Trophoblast cell (in vitro differentiated cells and primary cell): Measurements from ENCODE around the gene CPNE2.
"Not testable (repeated sequence)": the region's sequence is repeated elsewhere in the genome, so short reads cannot be mapped to it uniquely, and the experiment has no call there.

ENCODE experiments used
- DNase-seq, 2 donors: peaks; one replicate each; pipeline ENCODE4 v3.0.0-alpha.2; 2016
- H2AFZ ChIP-seq: 2 replicates; pipeline ENCODE4 v1.6.1; 2013; ENCODE audit warnings: low read length, moderate library complexity, mild to moderate bottlenecking; ENCODE audit not compliant: insufficient read depth, poor library complexity
- H2AK5ac ChIP-seq: 2 replicates; pipeline ENCODE4 v1.6.1; 2013; ENCODE audit warnings: mild to moderate bottlenecking, low read length
- H2BK120ac ChIP-seq: 2 replicates; pipeline ENCODE4 v1.6.1; 2013; ENCODE audit warnings: low read length, mild to moderate bottlenecking, moderate library complexity; ENCODE audit not compliant: insufficient read depth, poor library complexity
- H2BK12ac ChIP-seq: 2 replicates; pipeline ENCODE4 v1.6.1; 2013; ENCODE audit warnings: mild to moderate bottlenecking, low read length, moderate library complexity
- H2BK5ac ChIP-seq: 2 replicates; pipeline ENCODE4 v1.6.1; 2013; ENCODE audit warnings: low read length, low read depth, moderate library complexity, mild to moderate bottlenecking; ENCODE audit not compliant: poor library complexity
- H3K14ac ChIP-seq: 2 replicates; pipeline ENCODE4 v1.6.1; 2013; ENCODE audit warnings: mild to moderate bottlenecking, low read length
- H3K18ac ChIP-seq: 2 replicates; pipeline ENCODE4 v1.6.1; 2013; ENCODE audit warnings: mild to moderate bottlenecking, low read length
- H3K23ac ChIP-seq: 2 replicates; pipeline ENCODE4 v1.6.1; 2013; ENCODE audit warnings: low read length
- H3K27ac ChIP-seq: 2 replicates; pipeline ENCODE4 v1.5.1; 2013; ENCODE audit warnings: low read depth, mild to moderate bottlenecking, inconsistent platforms, low read length, moderate library complexity
- H3K27me3 ChIP-seq: 2 replicates; pipeline ENCODE4 v1.6.1; 2013; ENCODE audit warnings: inconsistent platforms, mild to moderate bottlenecking, low read length, moderate library complexity; ENCODE audit not compliant: insufficient read depth
- H3K36me3 ChIP-seq, 2 experiments: 1 replicate in 1 of 2; 2 replicates in 1 of 2; pipeline ENCODE4 v1.6.1; 2013; ENCODE audit warnings: low read length in 2 of 2, mild to moderate bottlenecking in 2 of 2, moderate library complexity in 1 of 2; ENCODE audit not compliant: insufficient read depth in 2 of 2, control insufficient read depth in 1 of 2
- H3K4ac ChIP-seq: 2 replicates; pipeline ENCODE4 v1.6.1; 2013; ENCODE audit warnings: low read depth, mild to moderate bottlenecking, low read length, moderate library complexity
- H3K4me1 ChIP-seq, 2 experiments: 1 replicate in 1 of 2; 2 replicates in 1 of 2; pipeline ENCODE4 v1.6.1; 2013; ENCODE audit warnings: low read length in 2 of 2, mild to moderate bottlenecking in 2 of 2, moderate library complexity in 1 of 2; ENCODE audit not compliant: insufficient read depth in 2 of 2, control insufficient read depth in 1 of 2
- H3K4me2 ChIP-seq: 2 replicates; pipeline ENCODE4 v1.6.1; 2013; ENCODE audit warnings: inconsistent platforms, mild to moderate bottlenecking, low read length, moderate library complexity
- H3K4me3 ChIP-seq: 2 replicates; pipeline ENCODE4 v1.5.1; 2013; ENCODE audit warnings: mild to moderate bottlenecking, low read depth, low read length, inconsistent platforms
- H3K79me1 ChIP-seq: one replicate; pipeline ENCODE4 v1.6.1; 2013; ENCODE audit warnings: low read length
- H3K79me2 ChIP-seq: 2 replicates; pipeline ENCODE4 v1.6.1; 2013; ENCODE audit warnings: low read length, mild to moderate bottlenecking; ENCODE audit not compliant: control insufficient read depth, insufficient read depth, poor library complexity
- H3K9ac ChIP-seq: 2 replicates; pipeline ENCODE4 v1.6.1; 2013; ENCODE audit warnings: mild to moderate bottlenecking, low read length
- H3K9me3 ChIP-seq: 2 replicates; pipeline ENCODE4 v1.6.1; 2013; ENCODE audit warnings: low read depth, mild to moderate bottlenecking, control low read depth, inconsistent platforms, low read length; ENCODE audit not compliant: insufficient read depth
- H4K12ac ChIP-seq: 2 replicates; pipeline ENCODE4 v1.6.1; 2013; ENCODE audit warnings: low read depth, mild to moderate bottlenecking, low read length, moderate library complexity
- H4K8ac ChIP-seq: 2 replicates; pipeline ENCODE4 v1.6.1; 2013; ENCODE audit warnings: low read depth, mild to moderate bottlenecking, low read length, moderate library complexity
- H4K91ac ChIP-seq: one replicate; pipeline ENCODE4 v1.6.1; 2013; ENCODE audit warnings: low read depth, mild to moderate bottlenecking, low read length, moderate library complexity
- WGBS: extraction: QIAGEN DNeasy Blood & Tissue Kit; methylation state at CpG from one replicate; pipeline ENCODE4 v1.1.7; 2013; ENCODE audit warnings: missing lambda C conversion rate; ENCODE audit not compliant: insufficient read length, insufficient coverage; ENCODE audit errors: extremely low coverage; 5-methylcytosine and 5-hydroxymethylcytosine counted together

Gene CPNE2

GRCh38 chr16:57060323-57061083 lies 31.9 kb upstream of the CPNE2 start:
- WGBS: 100% methylated on average over 3 of the region's 9 CpGs
- Histone ChIP-seq H3K18ac (no peak overlapping the region), H3K9ac (peak overlapping the region; percentile 24), H3K79me2 (no peaks in the 10 kb centered on the region), H3K4me2 (no peak overlapping the region), H3K23ac (peak overlapping the region; percentile 37), H4K8ac (no peak overlapping the region), H3K4ac (no peak overlapping the region), H3K14ac (no peak overlapping the region), H2AK5ac (no peak overlapping the region), H4K12ac (no peak overlapping the region), H2AFZ (no peak overlapping the region), H3K79me1 (peaks cover 3% of the 10 kb centered on the region), H2BK120ac (no peak overlapping the region), H3K9me3 (peaks cover 2% of the 10 kb centered on the region), H3K4me1 (peaks cover 11 to 15% of the 10 kb centered on the region in 2 experiments), H2BK5ac (no peak overlapping the region), H3K36me3 (no peaks in the 10 kb centered on the region), H3K27me3 (no peaks in the 10 kb centered on the region), H4K91ac (no peak overlapping the region), H3K27ac (no peak overlapping the region), H3K4me3 (no peak overlapping the region), H2BK12ac (peak overlapping the region; percentile 17)
- DNase-seq: no peak

DNA sequence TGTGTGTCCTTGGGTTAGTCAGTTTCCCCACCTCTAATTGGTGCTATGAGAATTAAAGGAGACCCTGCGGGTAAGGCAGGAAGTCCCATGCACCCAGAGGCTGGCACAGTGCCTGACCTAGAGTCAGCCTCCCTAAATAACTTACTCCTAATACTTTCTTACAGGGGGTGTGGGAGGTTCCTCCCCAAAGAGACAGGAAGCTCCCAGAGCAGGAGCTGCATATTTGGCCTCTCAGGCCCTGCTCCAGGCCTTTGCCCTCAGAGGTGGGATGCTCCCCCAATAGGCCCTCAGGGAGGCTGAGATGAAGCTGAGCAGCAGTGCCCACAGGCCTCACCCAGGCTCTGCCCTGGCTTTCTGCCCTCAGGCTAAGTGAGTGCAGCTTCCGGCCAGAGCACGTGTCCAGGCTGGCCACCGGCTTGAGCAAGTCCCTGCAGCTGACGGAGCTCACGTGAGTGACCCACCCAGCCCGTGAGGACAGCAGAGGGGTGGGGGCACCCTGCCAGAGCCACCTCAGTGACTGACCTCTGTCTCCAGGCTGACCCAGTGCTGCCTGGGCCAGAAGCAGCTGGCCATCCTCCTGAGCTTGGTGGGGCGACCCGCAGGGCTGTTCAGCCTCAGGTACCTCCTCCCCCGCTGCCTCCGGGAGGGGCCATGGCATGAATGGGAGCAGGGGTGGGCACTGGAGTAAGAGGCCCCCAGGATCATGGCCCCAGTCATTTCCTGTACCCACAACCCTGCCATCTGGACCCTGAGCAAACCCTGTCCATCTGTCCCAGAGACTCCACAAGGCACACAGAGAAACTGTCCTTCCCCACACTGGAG lies 31.1 kb upstream of the CPNE2 start:
- no peak overlapping the region for H2BK120ac ChIP-seq
- H3K79me2 ChIP-seq: no peaks in the 10 kb centered on the region
- DNase-seq: peak; percentile 18 to 54

DNA sequence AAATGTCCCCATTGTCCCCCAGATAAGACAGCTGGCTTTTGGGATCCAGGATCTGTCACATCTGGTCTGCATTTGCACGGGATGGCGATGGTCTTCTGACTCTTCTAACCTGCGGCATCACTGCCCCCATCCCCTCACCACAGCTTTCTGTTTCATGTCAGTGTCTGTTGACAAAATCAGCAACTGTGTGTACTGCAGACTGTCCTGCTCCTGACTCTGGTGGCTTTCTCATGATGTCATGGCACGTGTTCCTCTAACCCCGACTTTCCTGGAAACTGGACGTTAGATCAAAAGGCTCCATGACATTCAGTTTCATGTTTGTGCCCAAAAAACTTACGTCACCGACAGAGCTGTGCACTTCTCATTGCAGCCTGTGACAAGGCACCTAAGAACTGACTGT lies 30.1 kb upstream of the CPNE2 start:
- no peak overlapping the region for H3K9ac ChIP-seq
- H2AFZ ChIP-seq: no peak overlapping the region
- no peak overlapping the region for H3K14ac ChIP-seq
- no peak overlapping the region for H4K8ac ChIP-seq
- no peaks in the 10 kb centered on the region for H3K36me3 ChIP-seq
- H3K27ac ChIP-seq: no peak overlapping the region
- no peaks in the 10 kb centered on the region for H3K27me3 ChIP-seq
- peaks cover 11 to 15% of the 10 kb centered on the region in 2 experiments for H3K4me1 ChIP-seq
- H2AK5ac ChIP-seq: no peak overlapping the region
- H4K91ac ChIP-seq: no peak overlapping the region
- H2BK12ac ChIP-seq: no peak overlapping the region
- H3K4me3 ChIP-seq: no peak overlapping the region
- H4K12ac ChIP-seq: no peak overlapping the region
- H3K79me2 ChIP-seq: no peaks in the 10 kb centered on the region
- H2BK5ac ChIP-seq: no peak overlapping the region
- H3K79me1 ChIP-seq: peaks cover 3% of the 10 kb centered on the region
- peaks cover 2% of the 10 kb centered on the region for H3K9me3 ChIP-seq
- no peak overlapping the region for H3K18ac ChIP-seq
- DNase-seq: no peak
- H3K4ac ChIP-seq: no peak overlapping the region
- no peak overlapping the region for H3K4me2 ChIP-seq
- no peak overlapping the region for H3K23ac ChIP-seq
- no CpG with 5 or more reads among the region's 8 CpGs for WGBS
- H2BK120ac ChIP-seq: no peak overlapping the region

More for the DNA sequence above, 31.1 kb upstream of the CPNE2 start:
- H3K4me1 ChIP-seq: peaks cover 11 to 15% of the 10 kb centered on the region in 2 experiments
- no peak overlapping the region for H3K9ac ChIP-seq
- H3K27me3 ChIP-seq: no peaks in the 10 kb centered on the region
- H2BK5ac ChIP-seq: no peak overlapping the region
- H3K14ac ChIP-seq: peak overlapping the region; percentile 69
- peaks cover 3% of the 10 kb centered on the region for H3K79me1 ChIP-seq
- no peak overlapping the region for H3K18ac ChIP-seq
- H3K4ac ChIP-seq: no peak overlapping the region
- H3K36me3 ChIP-seq: no peaks in the 10 kb centered on the region
- no peak overlapping the region for H2AFZ ChIP-seq
- no peak overlapping the region for H3K4me3 ChIP-seq
- no peak overlapping the region for H3K27ac ChIP-seq
- no peak overlapping the region for H3K4me2 ChIP-seq
- peak overlapping the region; percentile 1 for H2AK5ac ChIP-seq
- peak overlapping the region; percentile 7 for H2BK12ac ChIP-seq
- WGBS: no CpG with 5 or more reads among the region's 11 CpGs
- peaks cover 2% of the 10 kb centered on the region for H3K9me3 ChIP-seq
- H4K8ac ChIP-seq: no peak overlapping the region
- no peak overlapping the region for H4K12ac ChIP-seq
- H3K23ac ChIP-seq: no peak overlapping the region
- H4K91ac ChIP-seq: no peak overlapping the region

GRCh38 chr16:57063189-57063588 lies 29.2 kb upstream of the CPNE2 start:
- not testable (repeated sequence) for H4K12ac ChIP-seq, H3K4me3 ChIP-seq, DNase-seq, H3K18ac ChIP-seq, H4K91ac ChIP-seq, H2AK5ac ChIP-seq, H3K27me3 ChIP-seq, H3K9ac ChIP-seq, H3K9me3 ChIP-seq, H3K4ac ChIP-seq, H3K4me2 ChIP-seq, H2BK5ac ChIP-seq, H3K79me1 ChIP-seq, H2BK120ac ChIP-seq, H4K8ac ChIP-seq, H2BK12ac ChIP-seq, H3K36me3 ChIP-seq, H2AFZ ChIP-seq, H3K27ac ChIP-seq, H3K14ac ChIP-seq, H3K79me2 ChIP-seq, H3K23ac ChIP-seq
- H3K4me1 ChIP-seq: peaks cover 11 to 15% of the 10 kb centered on the region in 2 experiments
- WGBS: no CpG with 5 or more reads among the region's 8 CpGs
